NCI-H82 (cell line): ENCODE results near the gene KCNJ16.

ENCODE experiments used
- DNase-seq: peaks from one replicate; lab custom pipeline; 2025; lab: John Stamatoyannopoulos, UW

The KCNJ16 gene

GRCh38 chr17:70128727-70129238 is 53.8 kb downstream of the KCNJ16 start:
- DNase-seq: no peak

GRCh38 chr17:70130289-70130688 is 55.3 kb downstream of the KCNJ16 start:
- DNase-seq: no peak

- no peak for DNase-seq
Observed at GRCh38 chr17:70132505-70132904, 57.5 kb downstream of the KCNJ16 start.

GRCh38 chr17:70134042-70134441 is 59.0 kb downstream of the KCNJ16 start:
- no peak for DNase-seq

- DNase-seq: no peak
Observed at GRCh38 chr17:70134777-70135176, 59.8 kb downstream of the KCNJ16 start.

- DNase-seq: peak; percentile 11
Observed at GRCh38 chr17:70136131-70136530, 61.1 kb downstream of the KCNJ16 start.

GRCh38 chr17:70137451-70138230 is 62.6 kb downstream of the KCNJ16 start:
- no peak for DNase-seq

- no peak for DNase-seq
Observed at GRCh38 chr17:70138291-70138865, 63.4 kb downstream of the KCNJ16 start.

GRCh38 chr17:70139449-70139993 is 64.5 kb downstream of the KCNJ16 start:
- no peak for DNase-seq

GRCh38 chr17:70144260-70144846 is 69.3 kb downstream of the KCNJ16 start:
- peak; percentile 57 for DNase-seq

- DNase-seq: no peak
Observed at GRCh38 chr17:70153210-70153609, 78.2 kb downstream of the KCNJ16 start.

GRCh38 chr17:70157151-70157550 is 82.1 kb downstream of the KCNJ16 start:
- DNase-seq: no peak

- no peak for DNase-seq
Observed at GRCh38 chr17:70158180-70158579, 83.2 kb downstream of the KCNJ16 start.

- no peak for DNase-seq
Observed at GRCh38 chr17:70158591-70158990, 83.6 kb downstream of the KCNJ16 start.

- no peak for DNase-seq
Observed at GRCh38 chr17:70159980-70160379, 85.0 kb downstream of the KCNJ16 start.

GRCh38 chr17:70161519-70161918 is 86.5 kb downstream of the KCNJ16 start:
- DNase-seq: peak; percentile 7

- peak; percentile 45 for DNase-seq
Observed at GRCh38 chr17:70165383-70165782, 90.4 kb downstream of the KCNJ16 start.

- DNase-seq: no peak
Observed at GRCh38 chr17:70166615-70167014, 91.6 kb downstream of the KCNJ16 start.

- DNase-seq: peak; percentile 85
Observed at GRCh38 chr17:70168044-70168976, 93.3 kb downstream of the KCNJ16 start.

- peak; percentile 93 for DNase-seq
Observed at GRCh38 chr17:70168977-70169708, 94.1 kb downstream of the KCNJ16 start, which contains the start of gene KCNJ2. TSS of gene KCNJ2 (plus strand) at chr17:70169532. CDS start at chr17:70175040, 5,508 bp downstream.
